ENCODE results near the gene STX1B. TPM values are rescaled to one million over a fixed set of nuclear protein-coding genes. Genes with fewer than 3 reads are reported as not detected.
A peak's percentile ranks its signal among the peaks of the same experiment; 100 is the strongest.

STX1B gene
- total RNA-seq, 2 experiments from 2014 or later: 1.3 to 1.5 TPM

- peak; percentile 99 for DNase-seq
- intact Hi-C loops (cut with DNase I, micrococcal nuclease): loop anchor here (1.0 to 10.0 kb wide), 22 partner anchors 34 to 907 kb away; partner anchors contain the start of genes ARMC5 (in 2 of the 2), ZNF646 (in 2 of the 2), ZNF668 (in 2 of the 2) and BCKDK (in 1 of the 2)
- Mint-ChIP-seq H3K36me3 (ENCODE audit: low read depth) (peaks cover 37% of the 10 kb centered on the region), H3K4me1 (peaks cover 37% of the 10 kb centered on the region), H3K27ac (peak within 1 kb of the TSS; percentile 99), H3K4me3 (peak within 1 kb of the TSS; percentile 93), H3K9me3 (ENCODE audit: low read depth) (no peaks in the 10 kb centered on the region), H3K27me3 (no peaks in the 10 kb centered on the region)
- ChIA-PET CTCF (interaction anchor here (0.6 to 2.2 kb wide), 2 partner anchors 15 to 32 kb away, joined by 3 to 10 read pairs; no protein-coding TSS in a partner anchor), POLR2A (interaction anchor here (0.9 kb wide), 1 partner anchor 152 kb away, joined by 4 read pairs; no protein-coding TSS in a partner anchor)
- ATAC-seq: peak; percentile 89
Measured at GRCh38 chr16:30957456-30958174, 52.8 kb downstream of the STX1B start, which contains the start of gene SETD1A. SETD1A (plus strand) TSS chr16:30957754; CDS start chr16:30958732, 978 bp downstream.

- H3K4me1 Mint-ChIP-seq: peaks cover 37% of the 10 kb centered on the region
- peaks cover 31% of the 10 kb centered on the region for H3K36me3 Mint-ChIP-seq (ENCODE audit: low read depth)
- peak overlapping the region; percentile 99 for H3K27ac Mint-ChIP-seq
- no peaks in the 10 kb centered on the region for H3K27me3 Mint-ChIP-seq
- POLR2A ChIA-PET: interaction anchor here (0.9 kb wide), 1 partner anchor 151 kb away, joined by 4 read pairs; no protein-coding TSS in a partner anchor
- no peaks in the 10 kb centered on the region for H3K9me3 Mint-ChIP-seq (ENCODE audit: low read depth)
- intact Hi-C loops (cut with DNase I, micrococcal nuclease): loop anchor here (1.0 to 10.0 kb wide), 22 partner anchors 34 to 908 kb away; partner anchors contain the start of genes ARMC5 (in 2 of the 2), ZNF646 (in 2 of the 2), ZNF668 (in 2 of the 2) and BCKDK (in 1 of the 2)
- DNase-seq: peak; percentile 95
- peak overlapping the region; percentile 93 for H3K4me3 Mint-ChIP-seq
- ATAC-seq: peak; percentile 82
- CTCF ChIA-PET: interaction anchor here (0.6 to 2.2 kb wide), 2 partner anchors 15 to 118 kb away, joined by 3 to 10 read pairs; partner anchors contain the start of gene ZNF646
Measured at GRCh38 chr16:30956601-30957455, 53.6 kb downstream of the STX1B start.

- intact Hi-C loops (cut with DNase I, micrococcal nuclease): loop anchor here (5.0 to 10.0 kb wide), 3 partner anchors 187 to 910 kb away; partner anchors contain the start of gene ZNF843 (in 1 of the 2)
- no peak for ATAC-seq
- Mint-ChIP-seq H3K27me3 (no peaks in the 10 kb centered on the region), H3K36me3 (ENCODE audit: low read depth) (peaks cover 17% of the 10 kb centered on the region), H3K4me1 (peaks cover 36% of the 10 kb centered on the region), H3K4me3 (no peak overlapping the region), H3K27ac (no peak overlapping the region), H3K9me3 (ENCODE audit: low read depth) (no peaks in the 10 kb centered on the region)
- POLR2A ChIA-PET: interaction anchor here (0.7 kb wide), 1 partner anchor 241 kb away, joined by 3 read pairs; no protein-coding TSS in a partner anchor
- DNase-seq: no peak
- CTCF ChIA-PET: interaction anchor here (0.6 to 2.4 kb wide), 3 partner anchors 10 to 189 kb away, joined by 3 to 14 read pairs (median 8); no protein-coding TSS in a partner anchor
Measured at GRCh38 chr16:30954993-30955392, 55.4 kb downstream of the STX1B start.

GRCh38 chr16:30953511-30954124, 56.8 kb downstream of the STX1B start:
- Mint-ChIP-seq H3K4me1 (peaks cover 31% of the 10 kb centered on the region), H3K36me3 (ENCODE audit: low read depth) (peaks cover 3% of the 10 kb centered on the region), H3K27me3 (no peaks in the 10 kb centered on the region), H3K4me3 (no peak overlapping the region), H3K27ac (no peak overlapping the region), H3K9me3 (ENCODE audit: low read depth) (no peaks in the 10 kb centered on the region)
- peak; percentile 82 for DNase-seq
- peak; percentile 14 for ATAC-seq
- POLR2A ChIA-PET: no interaction called here
- CTCF ChIA-PET: interaction anchor here (0.6 to 2.4 kb wide), 11 partner anchors 9 to 281 kb away, joined by 3 to 14 read pairs (median 3); partner anchors contain the start of gene HSD3B7
- intact Hi-C loops (cut with DNase I, micrococcal nuclease): loop anchor here in 1 of 2 experiments (10.0 kb wide), 1 partner anchor 911 kb away; no protein-coding TSS in a partner anchor

DNA sequence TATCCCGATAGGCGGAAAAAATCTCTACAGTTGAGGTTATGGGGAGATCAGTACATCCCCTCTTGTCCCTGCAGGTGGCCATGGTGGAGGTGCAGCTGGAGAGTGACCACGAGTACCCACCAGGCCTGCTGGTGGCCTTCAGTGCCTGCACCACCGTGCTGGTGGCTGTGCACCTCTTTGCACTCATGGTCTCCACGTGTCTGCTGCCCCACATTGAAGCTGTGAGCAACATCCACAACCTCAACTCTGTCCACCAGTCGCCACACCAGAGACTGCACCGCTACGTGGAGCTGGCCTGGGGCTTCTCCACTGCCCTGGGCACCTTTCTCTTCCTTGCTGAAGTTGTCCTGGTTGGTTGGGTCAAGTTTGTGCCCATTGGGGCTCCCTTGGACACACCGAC, 57.3 kb downstream of the STX1B start:
- H3K36me3 Mint-ChIP-seq (ENCODE audit: low read depth): no peaks in the 10 kb centered on the region
- CTCF ChIA-PET: interaction anchor here (0.6 to 2.4 kb wide), 7 partner anchors 9 to 280 kb away, joined by 3 to 14 read pairs (median 4); no protein-coding TSS in a partner anchor
- H3K9me3 Mint-ChIP-seq (ENCODE audit: low read depth): no peaks in the 10 kb centered on the region
- no peaks in the 10 kb centered on the region for H3K27me3 Mint-ChIP-seq
- H3K4me1 Mint-ChIP-seq: peaks cover 28% of the 10 kb centered on the region
- H3K27ac Mint-ChIP-seq: no peak overlapping the region
- intact Hi-C loops (cut with DNase I, micrococcal nuclease): loop anchor here in 1 of 2 experiments (10.0 kb wide), 1 partner anchor 912 kb away; no protein-coding TSS in a partner anchor
- no peak for DNase-seq
- POLR2A ChIA-PET: no interaction called here
- ATAC-seq: no peak
- H3K4me3 Mint-ChIP-seq: no peak overlapping the region

GRCh38 chr16:30951750-30952149, 58.7 kb downstream of the STX1B start:
- Mint-ChIP-seq H3K36me3 (ENCODE audit: low read depth) (peaks cover 1% of the 10 kb centered on the region), H3K4me3 (no peak overlapping the region), H3K27me3 (no peaks in the 10 kb centered on the region), H3K9me3 (ENCODE audit: low read depth) (no peaks in the 10 kb centered on the region), H3K4me1 (peaks cover 27% of the 10 kb centered on the region), H3K27ac (no peak overlapping the region)
- DNase-seq: no peak
- ChIA-PET POLR2A (no interaction called here), CTCF (interaction anchor here (0.5 to 1.2 kb wide), 4 partner anchors 18 to 304 kb away, joined by 3 to 4 read pairs (median 3); partner anchors contain the start of gene HSD3B7)
- intact Hi-C loops (cut with DNase I, micrococcal nuclease): loop anchor here in 1 of 2 experiments (10.0 kb wide), 1 partner anchor 913 kb away; no protein-coding TSS in a partner anchor
- ATAC-seq: no peak

- H3K27me3 Mint-ChIP-seq: no peaks in the 10 kb centered on the region
- no peaks in the 10 kb centered on the region for H3K9me3 Mint-ChIP-seq (ENCODE audit: low read depth)
- ChIA-PET CTCF (interaction anchor here (0.9 to 1.2 kb wide), 2 partner anchors 17 to 34 kb away, joined by 3 to 4 read pairs; partner anchors contain the start of gene HSD3B7), POLR2A (no interaction called here)
- ATAC-seq (no peak), DNase-seq (no peak)
- no peak overlapping the region for H3K4me3 Mint-ChIP-seq
- intact Hi-C loops (cut with DNase I, micrococcal nuclease): loop anchor here in 1 of 2 experiments (10.0 kb wide), 1 partner anchor 914 kb away; no protein-coding TSS in a partner anchor
- H3K4me1 Mint-ChIP-seq: peaks cover 21% of the 10 kb centered on the region
- H3K36me3 Mint-ChIP-seq (ENCODE audit: low read depth): peaks cover 4% of the 10 kb centered on the region
- H3K27ac Mint-ChIP-seq: no peak overlapping the region
Measured at GRCh38 chr16:30951193-30951592, 59.2 kb downstream of the STX1B start.

DNA sequence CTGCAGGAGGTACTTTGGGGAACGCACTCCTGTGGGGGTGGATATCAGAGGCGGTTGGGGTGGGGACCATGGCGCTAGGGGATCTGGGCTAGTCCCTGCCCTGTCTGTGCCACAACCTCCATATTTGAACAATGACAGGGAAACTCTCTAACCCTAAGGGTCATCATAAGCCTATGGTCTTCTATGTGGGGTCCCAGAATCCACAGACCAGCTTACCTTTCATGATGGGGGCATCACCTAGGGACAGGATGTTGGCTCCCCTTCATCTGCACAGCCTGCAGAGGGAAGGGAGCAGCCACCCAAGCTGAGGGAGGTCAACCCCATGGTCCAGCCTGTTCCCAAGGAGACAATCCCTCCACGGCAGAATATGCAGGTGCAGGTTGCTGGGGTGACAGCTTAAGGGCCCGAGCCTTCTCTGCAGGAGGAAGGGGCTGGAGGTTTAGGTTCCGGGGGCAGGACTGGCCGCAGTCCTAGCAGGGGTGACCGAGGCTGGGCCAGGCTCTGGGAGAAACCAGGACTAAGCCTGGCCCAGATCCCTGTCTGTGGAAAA, 59.8 kb downstream of the STX1B start:
- Mint-ChIP-seq H3K27ac (peak overlapping the region; percentile 68), H3K36me3 (ENCODE audit: low read depth) (peaks cover 4% of the 10 kb centered on the region), H3K27me3 (no peaks in the 10 kb centered on the region), H3K4me3 (peak overlapping the region; percentile 81), H3K4me1 (peaks cover 19% of the 10 kb centered on the region), H3K9me3 (ENCODE audit: low read depth) (no peaks in the 10 kb centered on the region)
- ChIA-PET CTCF (interaction anchor here (1.0 to 1.4 kb wide), 4 partner anchors 9 to 192 kb away, joined by 3 to 7 read pairs (median 4); no protein-coding TSS in a partner anchor), POLR2A (interaction anchor here (1.0 kb wide), 1 partner anchor 124 kb away, joined by 3 read pairs; the partner anchor contains the start of genes ZNF646 and ZNF668)
- DNase-seq: no peak
- intact Hi-C loops (cut with DNase I, micrococcal nuclease): loop anchor here in 1 of 2 experiments (10.0 kb wide), 1 partner anchor 914 kb away; no protein-coding TSS in a partner anchor
- ATAC-seq: no peak

DNA sequence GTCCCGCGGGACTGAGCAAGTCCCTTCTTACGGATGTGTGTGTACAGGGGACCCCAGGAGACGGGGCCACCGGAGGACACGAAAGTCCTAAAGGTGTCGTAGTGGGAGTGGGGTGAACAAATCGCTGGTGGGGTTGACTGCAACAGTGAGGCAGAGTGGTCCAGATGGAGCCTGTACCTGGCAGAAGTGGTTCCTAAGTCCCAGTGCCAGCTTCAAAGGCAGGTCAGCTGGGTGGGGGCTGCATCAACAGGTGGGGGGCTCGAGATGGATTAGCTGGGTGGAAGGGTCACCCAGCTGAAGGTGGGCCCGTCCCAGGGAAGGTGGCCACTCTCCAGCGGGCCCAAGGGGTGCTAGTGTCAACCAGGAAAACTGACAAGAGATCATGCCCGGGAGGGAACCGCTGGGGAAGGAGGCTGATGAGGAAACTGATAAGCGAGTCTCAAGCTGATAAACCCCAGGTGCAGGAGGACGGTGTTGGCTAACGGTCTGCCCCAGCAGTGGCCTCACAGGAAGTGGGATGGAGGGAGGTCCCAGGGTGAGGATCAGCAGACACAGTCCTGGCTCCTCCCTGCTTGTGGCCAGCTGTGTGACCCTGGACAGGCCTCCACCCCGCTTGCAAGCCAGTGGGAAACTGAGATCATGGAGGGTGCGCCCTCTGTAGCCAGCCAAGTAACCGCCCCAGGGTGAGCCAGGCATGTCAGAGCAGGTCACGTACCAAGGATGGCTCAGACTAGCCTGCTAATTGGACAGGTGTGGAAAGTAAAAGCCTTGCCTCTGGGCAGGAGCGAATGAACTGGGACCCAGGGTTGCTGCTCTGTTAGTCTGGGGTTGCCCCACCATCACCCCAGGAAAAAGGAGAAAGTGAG, 60.6 kb downstream of the STX1B start:
- no peaks in the 10 kb centered on the region for H3K27me3 Mint-ChIP-seq
- ChIA-PET POLR2A (interaction anchor here (1.0 kb wide), 1 partner anchor 124 kb away, joined by 3 read pairs; the partner anchor contains the start of genes ZNF646 and ZNF668), CTCF (interaction anchor here (0.7 to 1.4 kb wide), 7 partner anchors 9 to 216 kb away, joined by 3 to 7 read pairs (median 3); partner anchors contain the start of genes ZNF646 and ZNF668)
- ATAC-seq (peak; percentile 78), DNase-seq (peak; percentile 80)
- H3K9me3 Mint-ChIP-seq (ENCODE audit: low read depth): no peaks in the 10 kb centered on the region
- H3K36me3 Mint-ChIP-seq (ENCODE audit: low read depth): peaks cover 4% of the 10 kb centered on the region
- H3K4me1 Mint-ChIP-seq: peaks cover 19% of the 10 kb centered on the region
- peak overlapping the region; percentile 68 for H3K27ac Mint-ChIP-seq
- H3K4me3 Mint-ChIP-seq: peak overlapping the region; percentile 81
- intact Hi-C loops (cut with DNase I, micrococcal nuclease): loop anchor here in 1 of 2 experiments (10.0 kb wide), 1 partner anchor 915 kb away; no protein-coding TSS in a partner anchor

Data from activated CD4-positive, alpha-beta T cell treated with anti-CD3 and anti-CD28 coated beads for 36 hours (primary cell).